Measurements from ENCODE around the gene ZSCAN2.

ZSCAN2 gene

GRCh38 chr15:84649706-84650105 lies 48.9 kb downstream of the ZSCAN2 start:
- in situ Hi-C loops (cut with MboI; ENCODE audit: low sequenced_read_pairs, unreplicated experiment), result no loop called here
- no peak for DNase-seq (ENCODE audit: low spot score)
- no peak for TF ChIP-seq CTCF (IDR thresholded peaks at IDR 0.05; ENCODE audit: borderline replicate concordance, control extremely low read depth, extremely low read depth, insufficient read depth, missing control alignments)

- TF ChIP-seq CTCF (IDR thresholded peaks at IDR 0.05; ENCODE audit: borderline replicate concordance, control extremely low read depth, extremely low read depth, insufficient read depth, missing control alignments), result no peak
- no peak for DNase-seq (ENCODE audit: low spot score)
- in situ Hi-C loops (cut with MboI; ENCODE audit: low sequenced_read_pairs, unreplicated experiment), result no loop called here
These were observed 52.7 kb downstream of the ZSCAN2 start for GRCh38 chr15:84653584-84653909.

- in situ Hi-C loops (cut with MboI; ENCODE audit: low sequenced_read_pairs, unreplicated experiment), result no loop called here
- DNase-seq (ENCODE audit: low spot score), result peak; percentile 97
- TF ChIP-seq CTCF (IDR thresholded peaks at IDR 0.05; ENCODE audit: borderline replicate concordance, control extremely low read depth, extremely low read depth, insufficient read depth, missing control alignments), result no peak
These were observed 53.3 kb downstream of the ZSCAN2 start, which contains the start of gene WDR73 for GRCh38 chr15:84653910-84654688. Gene WDR73 (minus strand): TSS chr15:84654283. CDS start chr15:84654274, 9 bp downstream.

- DNase-seq (ENCODE audit: low spot score), result peak; percentile 72
- TF ChIP-seq CTCF (IDR thresholded peaks at IDR 0.05; ENCODE audit: borderline replicate concordance, control extremely low read depth, extremely low read depth, insufficient read depth, missing control alignments), result peak; percentile 64
- in situ Hi-C loops (cut with MboI; ENCODE audit: low sequenced_read_pairs, unreplicated experiment), result no loop called here
These were observed 54.1 kb downstream of the ZSCAN2 start for GRCh38 chr15:84654689-84655453.

GRCh38 chr15:84656972-84657371 lies 56.2 kb downstream of the ZSCAN2 start:
- in situ Hi-C loops (cut with MboI; ENCODE audit: low sequenced_read_pairs, unreplicated experiment), result no loop called here
- no peak for DNase-seq (ENCODE audit: low spot score)
- TF ChIP-seq CTCF (IDR thresholded peaks at IDR 0.05; ENCODE audit: borderline replicate concordance, control extremely low read depth, extremely low read depth, insufficient read depth, missing control alignments), result no peak

GRCh38 chr15:84657748-84658079 lies 56.9 kb downstream of the ZSCAN2 start:
- TF ChIP-seq CTCF (IDR thresholded peaks at IDR 0.05; ENCODE audit: borderline replicate concordance, control extremely low read depth, extremely low read depth, insufficient read depth, missing control alignments), result no peak
- in situ Hi-C loops (cut with MboI; ENCODE audit: low sequenced_read_pairs, unreplicated experiment), result no loop called here

More at GRCh38 chr15:84657748-84658079, 56.9 kb downstream of the ZSCAN2 start:
- no peak for DNase-seq (ENCODE audit: low spot score)

Data from GM13976 (cell line).